ENCODE measurements around the gene TOX3. TPM values are rescaled to one million over a fixed set of nuclear protein-coding genes. Genes with fewer than 3 reads are reported as not detected.

Gene TOX3
- total and polyA plus RNA-seq, 7 experiments from 2014 or later: not detected

DNA sequence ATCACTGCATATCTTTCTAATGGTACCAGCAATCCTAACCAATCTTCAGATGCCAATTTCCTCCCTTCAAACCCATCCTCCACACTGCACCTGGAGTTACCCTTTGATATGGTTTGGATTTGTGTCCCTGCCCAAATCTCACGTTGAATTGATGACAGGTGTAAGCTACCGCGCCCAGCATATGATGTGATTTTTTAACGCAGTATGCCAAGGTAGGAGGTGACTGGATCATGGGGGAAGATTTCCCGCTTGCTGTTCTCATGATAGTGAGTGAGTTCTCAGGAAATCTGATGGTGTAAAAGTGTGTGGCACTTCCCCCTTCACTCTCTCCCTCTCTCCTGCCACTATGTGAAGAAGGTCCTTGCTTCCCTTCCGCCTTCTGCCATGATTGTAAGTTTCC is 57.0 kb downstream of the TOX3 start:
- Mint-ChIP-seq H3K9me3 (peaks cover 0 to 22% (median 6%) of the 10 kb centered on the region in 11 donors), H3K27me3 (no peaks in the 10 kb centered on the region), H3K4me3 (no peak overlapping the region), H3K36me3 (no peaks in the 10 kb centered on the region), H3K4me1 (no peaks in the 10 kb centered on the region), H3K27ac (no peak overlapping the region)
- H3K4me3 ChIP-seq (ENCODE audit: low read length): no peak overlapping the region
- no peaks in the 10 kb centered on the region for H3K9me3 ChIP-seq (ENCODE audit: control insufficient read depth in 2 of 3, low read length in 3 of 3)
- intact Hi-C loops (cut with micrococcal nuclease): no loop called here
- ATAC-seq: no peak
- H3K27ac ChIP-seq (ENCODE audit: low read depth, low read length): no peak overlapping the region
- H3K4me1 ChIP-seq (ENCODE audit: control insufficient read depth in 2 of 2, insufficient read depth in 2 of 2, low read length in 2 of 2): no peaks in the 10 kb centered on the region
- H3K27me3 ChIP-seq (ENCODE audit: control insufficient read depth in 2 of 2, insufficient read depth in 2 of 2, low read length in 2 of 2): no peaks in the 10 kb centered on the region
- ChIA-PET CTCF (no interaction called here), POLR2A (no interaction called here)
- no peaks in the 10 kb centered on the region for H3K36me3 ChIP-seq (ENCODE audit: control insufficient read depth in 2 of 3, insufficient read depth in 3 of 3, low read length in 3 of 3)
- DNase-seq: no peak

DNA sequence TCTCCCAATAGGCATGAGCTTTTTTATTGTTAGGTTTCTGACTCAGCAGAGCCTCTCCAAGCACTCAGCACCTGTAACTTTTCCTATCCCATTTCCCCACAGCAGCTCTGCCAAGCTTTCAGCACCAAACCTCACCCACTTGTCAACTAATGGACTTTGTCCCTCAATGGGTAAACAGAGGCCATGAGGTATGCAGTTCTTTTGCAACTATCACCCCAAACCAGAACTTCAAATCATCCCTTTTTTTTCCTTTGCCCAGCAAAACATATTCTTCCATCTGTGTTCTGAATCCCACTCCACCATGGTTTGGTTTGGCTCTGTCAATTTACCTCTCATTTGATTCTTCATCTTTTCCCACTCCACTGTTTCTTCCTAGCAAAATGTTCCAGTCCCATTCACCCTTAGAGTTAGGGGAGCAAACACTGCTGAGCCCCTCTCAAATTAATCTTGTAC is 58.1 kb downstream of the TOX3 start:
- CTCF ChIA-PET: no interaction called here
- Mint-ChIP-seq H3K9me3 (peaks cover 0 to 21% (median 5%) of the 10 kb centered on the region in 11 donors), H3K4me1 (no peaks in the 10 kb centered on the region), H3K36me3 (no peaks in the 10 kb centered on the region), H3K4me3 (no peak overlapping the region), H3K27ac (no peak overlapping the region), H3K27me3 (no peaks in the 10 kb centered on the region)
- H3K9me3 ChIP-seq (ENCODE audit: control insufficient read depth in 2 of 3, low read length in 3 of 3): no peaks in the 10 kb centered on the region
- H3K4me3 ChIP-seq (ENCODE audit: low read length): no peak overlapping the region
- no peak for DNase-seq
- H3K4me1 ChIP-seq (ENCODE audit: control insufficient read depth in 2 of 2, insufficient read depth in 2 of 2, low read length in 2 of 2): no peaks in the 10 kb centered on the region
- no peak for ATAC-seq
- POLR2A ChIA-PET: no interaction called here
- intact Hi-C loops (cut with micrococcal nuclease): no loop called here
- H3K27ac ChIP-seq (ENCODE audit: low read depth, low read length): no peak overlapping the region
- no peaks in the 10 kb centered on the region for H3K36me3 ChIP-seq (ENCODE audit: control insufficient read depth in 2 of 3, insufficient read depth in 3 of 3, low read length in 3 of 3)
- H3K27me3 ChIP-seq (ENCODE audit: control insufficient read depth in 2 of 2, insufficient read depth in 2 of 2, low read length in 2 of 2): no peaks in the 10 kb centered on the region

DNA sequence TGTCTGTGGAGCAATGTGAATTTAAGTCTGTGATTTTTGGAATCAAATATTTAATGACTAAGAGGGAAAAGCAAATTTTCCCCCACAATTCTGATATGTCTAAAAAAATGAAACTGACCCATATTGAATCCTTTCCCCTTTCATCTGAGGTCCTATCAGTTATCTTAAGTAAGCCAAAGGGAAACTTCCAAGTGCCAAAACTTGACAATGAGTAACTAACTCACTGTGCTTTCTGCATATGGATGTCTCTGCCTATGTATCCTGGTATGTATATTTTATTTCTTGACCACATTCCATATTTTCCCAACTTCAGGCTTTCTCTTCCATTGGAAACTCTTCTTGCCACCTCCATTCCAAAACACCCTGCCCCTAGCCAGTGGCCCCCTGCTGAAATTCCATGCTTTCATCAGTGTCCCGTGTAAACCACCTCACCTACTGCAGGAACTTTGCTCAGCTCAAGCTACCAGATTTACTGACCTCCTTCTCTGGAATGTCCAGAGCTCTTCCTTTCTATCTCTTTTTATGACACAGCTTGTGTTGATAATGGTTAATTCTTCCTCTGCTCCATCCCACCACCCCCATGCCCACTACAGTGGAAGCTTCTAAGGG is 59.0 kb downstream of the TOX3 start:
- Mint-ChIP-seq H3K4me3 (no peak overlapping the region), H3K27me3 (no peaks in the 10 kb centered on the region), H3K36me3 (no peaks in the 10 kb centered on the region), H3K27ac (no peak overlapping the region), H3K4me1 (no peaks in the 10 kb centered on the region), H3K9me3 (peaks cover 0 to 17% (median 4%) of the 10 kb centered on the region in 11 donors)
- no peaks in the 10 kb centered on the region for H3K4me1 ChIP-seq (ENCODE audit: control insufficient read depth in 2 of 2, insufficient read depth in 2 of 2, low read length in 2 of 2)
- POLR2A ChIA-PET: no interaction called here
- H3K36me3 ChIP-seq (ENCODE audit: control insufficient read depth in 2 of 3, insufficient read depth in 3 of 3, low read length in 3 of 3): no peaks in the 10 kb centered on the region
- intact Hi-C loops (cut with micrococcal nuclease): no loop called here
- no peak overlapping the region for H3K27ac ChIP-seq (ENCODE audit: low read depth, low read length)
- no peak for ATAC-seq
- H3K4me3 ChIP-seq (ENCODE audit: low read length): no peak overlapping the region
- no peaks in the 10 kb centered on the region for H3K9me3 ChIP-seq (ENCODE audit: control insufficient read depth in 2 of 3, low read length in 3 of 3)
- CTCF ChIA-PET: no interaction called here
- H3K27me3 ChIP-seq (ENCODE audit: control insufficient read depth in 2 of 2, insufficient read depth in 2 of 2, low read length in 2 of 2): no peaks in the 10 kb centered on the region
- no peak for DNase-seq

DNA sequence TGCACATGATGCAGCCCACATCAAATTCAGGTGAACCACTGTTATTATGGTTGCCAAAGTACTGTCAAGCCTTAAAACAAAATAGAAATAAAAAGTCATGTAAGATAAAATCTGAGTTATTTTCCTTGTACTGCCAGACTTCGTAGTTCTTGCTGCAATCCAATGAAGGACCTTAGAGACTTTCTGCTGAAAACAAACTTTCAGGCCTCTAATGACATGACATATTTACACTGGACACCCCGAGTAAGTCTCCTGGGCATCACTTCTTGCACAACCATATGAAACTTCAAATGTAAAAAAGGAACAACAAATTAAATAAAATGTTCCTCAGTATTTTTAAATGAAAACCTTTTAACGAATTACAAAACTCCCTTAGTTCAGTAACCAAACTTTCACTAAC is 66.7 kb downstream of the TOX3 start:
- Histone ChIP-seq H3K4me3 (ENCODE audit: low read length) (no peak overlapping the region), H3K27ac (ENCODE audit: low read depth, low read length) (no peak overlapping the region), H3K27me3 (ENCODE audit: control insufficient read depth in 2 of 2, insufficient read depth in 2 of 2, low read length in 2 of 2) (no peaks in the 10 kb centered on the region), H3K9me3 (ENCODE audit: control insufficient read depth in 2 of 3, low read length in 3 of 3) (no peaks in the 10 kb centered on the region), H3K36me3 (ENCODE audit: control insufficient read depth in 2 of 3, insufficient read depth in 3 of 3, low read length in 3 of 3) (no peaks in the 10 kb centered on the region), H3K4me1 (ENCODE audit: control insufficient read depth in 2 of 2, insufficient read depth in 2 of 2, low read length in 2 of 2) (no peaks in the 10 kb centered on the region)
- DNase-seq: no peak
- Mint-ChIP-seq H3K36me3 (no peaks in the 10 kb centered on the region), H3K27me3 (no peaks in the 10 kb centered on the region), H3K9me3 (peaks cover 0 to 11% (median 3%) of the 10 kb centered on the region in 11 donors), H3K4me1 (no peaks in the 10 kb centered on the region), H3K4me3 (no peak overlapping the region), H3K27ac (no peak overlapping the region)
- intact Hi-C loops (cut with micrococcal nuclease): no loop called here
- ChIA-PET CTCF (no interaction called here), POLR2A (no interaction called here)
- ATAC-seq: no peak

DNA sequence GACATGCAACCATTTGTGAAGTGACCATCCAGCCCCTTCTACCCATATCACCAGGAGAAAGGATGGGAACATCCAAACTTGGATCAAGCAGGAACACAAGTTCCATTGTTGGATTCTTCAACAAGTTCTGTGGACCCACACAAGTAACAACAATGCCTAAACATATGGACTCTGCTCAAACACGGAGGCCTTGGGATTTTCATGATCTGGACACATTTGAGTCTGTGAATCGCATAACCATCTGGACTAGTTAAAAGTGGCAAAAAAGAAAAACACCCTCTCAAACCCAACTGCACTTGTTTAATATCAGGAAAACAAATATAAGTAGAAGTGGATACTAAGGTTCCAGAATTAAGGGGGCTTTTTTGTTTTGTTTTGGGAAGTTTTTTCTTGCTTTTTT is 70.8 kb downstream of the TOX3 start:
- Mint-ChIP-seq H3K4me1 (no peaks in the 10 kb centered on the region), H3K4me3 (no peak overlapping the region), H3K9me3 (peaks cover 1 to 24% (median 11%) of the 10 kb centered on the region in 11 donors), H3K27ac (no peak overlapping the region), H3K36me3 (no peaks in the 10 kb centered on the region), H3K27me3 (no peaks in the 10 kb centered on the region)
- H3K27me3 ChIP-seq (ENCODE audit: control insufficient read depth in 2 of 2, insufficient read depth in 2 of 2, low read length in 2 of 2): no peaks in the 10 kb centered on the region
- H3K27ac ChIP-seq (ENCODE audit: low read depth, low read length): no peak overlapping the region
- intact Hi-C loops (cut with micrococcal nuclease): no loop called here
- H3K9me3 ChIP-seq (ENCODE audit: control insufficient read depth in 2 of 3, low read length in 3 of 3): no peaks in the 10 kb centered on the region
- CTCF ChIA-PET: no interaction called here
- ATAC-seq: no peak
- no peak for DNase-seq
- POLR2A ChIA-PET: no interaction called here
- no peak overlapping the region for H3K4me3 ChIP-seq (ENCODE audit: low read length)
- H3K4me1 ChIP-seq (ENCODE audit: control insufficient read depth in 2 of 2, insufficient read depth in 2 of 2, low read length in 2 of 2): no peaks in the 10 kb centered on the region
- H3K36me3 ChIP-seq (ENCODE audit: control insufficient read depth in 2 of 3, insufficient read depth in 3 of 3, low read length in 3 of 3): no peaks in the 10 kb centered on the region

DNA sequence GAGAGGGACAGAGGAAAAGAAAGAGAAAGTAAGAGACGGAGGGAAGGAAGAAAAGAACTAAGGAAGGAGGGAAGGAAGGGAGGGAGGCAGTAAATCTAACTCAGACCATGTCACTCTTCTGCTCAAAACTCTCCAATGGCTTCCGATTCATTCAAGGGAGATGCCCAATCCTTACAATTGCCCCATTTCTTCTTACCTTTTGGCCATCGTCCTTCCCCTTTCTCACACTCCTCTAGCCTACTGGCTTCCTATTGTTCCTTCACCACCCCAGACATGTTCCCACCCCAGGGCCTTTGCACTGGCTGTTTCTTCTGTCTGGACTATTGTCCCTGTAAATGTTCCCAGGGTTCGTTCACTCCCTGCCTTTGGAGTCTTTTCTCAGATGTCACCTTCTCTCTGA is 72.3 kb downstream of the TOX3 start:
- Histone ChIP-seq H3K27ac (ENCODE audit: low read depth, low read length) (no peak overlapping the region), H3K36me3 (ENCODE audit: control insufficient read depth in 2 of 3, insufficient read depth in 3 of 3, low read length in 3 of 3) (no peaks in the 10 kb centered on the region), H3K4me1 (ENCODE audit: control insufficient read depth in 2 of 2, insufficient read depth in 2 of 2, low read length in 2 of 2) (no peaks in the 10 kb centered on the region), H3K4me3 (ENCODE audit: low read length) (no peak overlapping the region), H3K9me3 (ENCODE audit: control insufficient read depth in 2 of 3, low read length in 3 of 3) (no peaks in the 10 kb centered on the region), H3K27me3 (ENCODE audit: control insufficient read depth in 2 of 2, insufficient read depth in 2 of 2, low read length in 2 of 2) (no peaks in the 10 kb centered on the region)
- Mint-ChIP-seq H3K27ac (no peak overlapping the region), H3K9me3 (peaks cover 1 to 24% (median 11%) of the 10 kb centered on the region in 11 donors), H3K27me3 (no peaks in the 10 kb centered on the region), H3K4me3 (no peak overlapping the region), H3K4me1 (no peaks in the 10 kb centered on the region), H3K36me3 (no peaks in the 10 kb centered on the region)
- intact Hi-C loops (cut with micrococcal nuclease): no loop called here
- DNase-seq (no peak), ATAC-seq (no peak)
- ChIA-PET POLR2A (no interaction called here), CTCF (no interaction called here)

DNA sequence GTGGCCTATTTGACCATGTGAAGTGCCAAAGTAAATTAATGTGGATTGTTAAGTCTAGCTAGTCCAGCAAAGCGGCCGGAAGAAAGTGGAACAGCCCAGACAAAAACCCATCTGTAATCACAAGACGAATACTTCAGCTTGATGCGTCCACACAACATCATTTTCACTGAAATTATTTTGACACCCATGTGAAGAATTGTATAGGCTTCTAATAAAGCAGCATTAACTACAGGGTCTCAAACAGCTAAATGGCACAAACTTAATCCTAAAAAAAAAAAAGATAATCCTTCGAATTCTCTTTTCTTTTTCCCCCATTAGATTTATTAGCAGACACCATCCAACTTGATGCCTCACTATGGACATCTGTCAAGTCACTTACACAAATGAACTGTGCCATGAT is 73.8 kb downstream of the TOX3 start:
- ChIA-PET CTCF (no interaction called here), POLR2A (no interaction called here)
- no peaks in the 10 kb centered on the region for H3K4me1 Mint-ChIP-seq
- peaks cover 1 to 18% (median 11%) of the 10 kb centered on the region in 11 donors for H3K9me3 Mint-ChIP-seq
- no peaks in the 10 kb centered on the region for H3K27me3 Mint-ChIP-seq
- ATAC-seq (no peak), DNase-seq (no peak)
- no peaks in the 10 kb centered on the region for H3K4me1 ChIP-seq (ENCODE audit: control insufficient read depth in 2 of 2, insufficient read depth in 2 of 2, low read length in 2 of 2)
- no peaks in the 10 kb centered on the region for H3K36me3 Mint-ChIP-seq
- no peaks in the 10 kb centered on the region for H3K9me3 ChIP-seq (ENCODE audit: control insufficient read depth in 2 of 3, low read length in 3 of 3)
- no peak overlapping the region for H3K4me3 ChIP-seq (ENCODE audit: low read length)
- intact Hi-C loops (cut with micrococcal nuclease): no loop called here
- H3K27ac Mint-ChIP-seq: no peak overlapping the region
- no peak overlapping the region for H3K27ac ChIP-seq (ENCODE audit: low read depth, low read length)
- H3K36me3 ChIP-seq (ENCODE audit: control insufficient read depth in 2 of 3, insufficient read depth in 3 of 3, low read length in 3 of 3): no peaks in the 10 kb centered on the region
- H3K4me3 Mint-ChIP-seq: no peak overlapping the region
- no peaks in the 10 kb centered on the region for H3K27me3 ChIP-seq (ENCODE audit: control insufficient read depth in 2 of 2, insufficient read depth in 2 of 2, low read length in 2 of 2)
